ENCODE measurements around the gene LRRC46.

Gene LRRC46

GRCh38 chr17:47801906-47802305 lies 29.6 kb upstream of the LRRC46 start:
- WGBS, 2 experiments = 42 to 50% methylated on average over 6 of the region's 6 CpGs
- no peaks in the 10 kb centered on the region for H3K4me1 ChIP-seq (ENCODE audit: control insufficient read depth, insufficient read depth, low read length)

GRCh38 chr17:47802341-47803022 lies 29.0 kb upstream of the LRRC46 start:
- Histone ChIP-seq H3K36me3 (ENCODE audit: control insufficient read depth, insufficient read depth, low read length) (no peaks in the 10 kb centered on the region), H3K27me3 (ENCODE audit: control insufficient read depth, insufficient read depth, low read length, poor library complexity, severe bottlenecking) (peaks cover 6% of the 10 kb centered on the region)
- 32 to 33% methylated on average over 9 of the region's 9 CpGs for WGBS, 2 experiments

More at GRCh38 chr17:47801906-47802305, 29.6 kb upstream of the LRRC46 start:
- H3K4me3 ChIP-seq (ENCODE audit: insufficient read depth, low read depth, low read length) = no peak overlapping the region
- no peak overlapping the region for H3K27ac ChIP-seq (ENCODE audit: insufficient read depth, low read depth, low read length, poor library complexity, severe bottlenecking)
- peaks cover 6% of the 10 kb centered on the region for H3K27me3 ChIP-seq (ENCODE audit: control insufficient read depth, insufficient read depth, low read length, poor library complexity, severe bottlenecking)
- H3K36me3 ChIP-seq (ENCODE audit: control insufficient read depth, insufficient read depth, low read length) = no peaks in the 10 kb centered on the region
- no peaks in the 10 kb centered on the region for H3K9me3 ChIP-seq (ENCODE audit: control insufficient read depth, low read length)

GRCh38 chr17:47803201-47803600 lies 28.3 kb upstream of the LRRC46 start:
- no peaks in the 10 kb centered on the region for H3K4me1 ChIP-seq (ENCODE audit: control insufficient read depth, insufficient read depth, low read length)
- no peaks in the 10 kb centered on the region for H3K36me3 ChIP-seq (ENCODE audit: control insufficient read depth, insufficient read depth, low read length)
- no peak overlapping the region for H3K4me3 ChIP-seq (ENCODE audit: insufficient read depth, low read depth, low read length)
- no peaks in the 10 kb centered on the region for H3K9me3 ChIP-seq (ENCODE audit: control insufficient read depth, low read length)
- no peak overlapping the region for H3K27ac ChIP-seq (ENCODE audit: insufficient read depth, low read depth, low read length, poor library complexity, severe bottlenecking)
- peaks cover 6% of the 10 kb centered on the region for H3K27me3 ChIP-seq (ENCODE audit: control insufficient read depth, insufficient read depth, low read length, poor library complexity, severe bottlenecking)
- WGBS, 2 experiments = 58 to 60% methylated on average over 5 of the region's 5 CpGs

More at GRCh38 chr17:47802341-47803022, 29.0 kb upstream of the LRRC46 start:
- H3K4me1 ChIP-seq (ENCODE audit: control insufficient read depth, insufficient read depth, low read length) = no peaks in the 10 kb centered on the region
- no peak overlapping the region for H3K4me3 ChIP-seq (ENCODE audit: insufficient read depth, low read depth, low read length)
- H3K9me3 ChIP-seq (ENCODE audit: control insufficient read depth, low read length) = no peaks in the 10 kb centered on the region
- H3K27ac ChIP-seq (ENCODE audit: insufficient read depth, low read depth, low read length, poor library complexity, severe bottlenecking) = no peak overlapping the region

GRCh38 chr17:47803751-47804150 lies 27.7 kb upstream of the LRRC46 start:
- whole genome bisulfite sequencing, 2 experiments = 76 to 85% methylated on average over 6 of the region's 6 CpGs
- no peaks in the 10 kb centered on the region for H3K4me1 ChIP-seq (ENCODE audit: control insufficient read depth, insufficient read depth, low read length)
- no peak overlapping the region for H3K4me3 ChIP-seq (ENCODE audit: insufficient read depth, low read depth, low read length)
- H3K9me3 ChIP-seq (ENCODE audit: control insufficient read depth, low read length) = no peaks in the 10 kb centered on the region
- peaks cover 6% of the 10 kb centered on the region for H3K27me3 ChIP-seq (ENCODE audit: control insufficient read depth, insufficient read depth, low read length, poor library complexity, severe bottlenecking)
- H3K36me3 ChIP-seq (ENCODE audit: control insufficient read depth, insufficient read depth, low read length) = no peaks in the 10 kb centered on the region
- no peak overlapping the region for H3K27ac ChIP-seq (ENCODE audit: insufficient read depth, low read depth, low read length, poor library complexity, severe bottlenecking)

- peaks cover 6% of the 10 kb centered on the region for H3K27me3 ChIP-seq (ENCODE audit: control insufficient read depth, insufficient read depth, low read length, poor library complexity, severe bottlenecking)
- no peaks in the 10 kb centered on the region for H3K9me3 ChIP-seq (ENCODE audit: control insufficient read depth, low read length)
- H3K4me1 ChIP-seq (ENCODE audit: control insufficient read depth, insufficient read depth, low read length) = no peaks in the 10 kb centered on the region
- no peak overlapping the region for H3K4me3 ChIP-seq (ENCODE audit: insufficient read depth, low read depth, low read length)
- no peaks in the 10 kb centered on the region for H3K36me3 ChIP-seq (ENCODE audit: control insufficient read depth, insufficient read depth, low read length)
- 72 to 79% methylated on average over 3 of the region's 3 CpGs for WGBS, 2 experiments
- H3K27ac ChIP-seq (ENCODE audit: insufficient read depth, low read depth, low read length, poor library complexity, severe bottlenecking) = no peak overlapping the region
These were observed 27.0 kb upstream of the LRRC46 start for GRCh38 chr17:47804461-47804860.

- Histone ChIP-seq H3K9me3 (ENCODE audit: control insufficient read depth, low read length) (no peaks in the 10 kb centered on the region), H3K4me1 (ENCODE audit: control insufficient read depth, insufficient read depth, low read length) (no peaks in the 10 kb centered on the region), H3K4me3 (ENCODE audit: insufficient read depth, low read depth, low read length) (no peak overlapping the region), H3K27ac (ENCODE audit: insufficient read depth, low read depth, low read length, poor library complexity, severe bottlenecking) (no peak overlapping the region), H3K36me3 (ENCODE audit: control insufficient read depth, insufficient read depth, low read length) (no peaks in the 10 kb centered on the region), H3K27me3 (ENCODE audit: control insufficient read depth, insufficient read depth, low read length, poor library complexity, severe bottlenecking) (peaks cover 3% of the 10 kb centered on the region)
- WGBS, 2 experiments = 88 to 89% methylated on average over 16 of the region's 16 CpGs
These were observed 25.2 kb upstream of the LRRC46 start for GRCh38 chr17:47806026-47806912.

- Histone ChIP-seq H3K9me3 (ENCODE audit: control insufficient read depth, low read length) (no peaks in the 10 kb centered on the region), H3K27ac (ENCODE audit: insufficient read depth, low read depth, low read length, poor library complexity, severe bottlenecking) (no peak overlapping the region), H3K4me1 (ENCODE audit: control insufficient read depth, insufficient read depth, low read length) (no peaks in the 10 kb centered on the region), H3K36me3 (ENCODE audit: control insufficient read depth, insufficient read depth, low read length) (no peaks in the 10 kb centered on the region), H3K27me3 (ENCODE audit: control insufficient read depth, insufficient read depth, low read length, poor library complexity, severe bottlenecking) (peaks cover 3% of the 10 kb centered on the region), H3K4me3 (ENCODE audit: insufficient read depth, low read depth, low read length) (no peak overlapping the region)
- WGBS, 2 experiments = 93 to 97% methylated on average over 9 of the region's 9 CpGs
These were observed 24.6 kb upstream of the LRRC46 start for GRCh38 chr17:47806913-47807255.

- Histone ChIP-seq H3K9me3 (ENCODE audit: control insufficient read depth, low read length) (no peaks in the 10 kb centered on the region), H3K36me3 (ENCODE audit: control insufficient read depth, insufficient read depth, low read length) (no peaks in the 10 kb centered on the region), H3K4me3 (ENCODE audit: insufficient read depth, low read depth, low read length) (no peak overlapping the region), H3K4me1 (ENCODE audit: control insufficient read depth, insufficient read depth, low read length) (no peaks in the 10 kb centered on the region), H3K27ac (ENCODE audit: insufficient read depth, low read depth, low read length, poor library complexity, severe bottlenecking) (no peak overlapping the region), H3K27me3 (ENCODE audit: control insufficient read depth, insufficient read depth, low read length, poor library complexity, severe bottlenecking) (peaks cover 3% of the 10 kb centered on the region)
- 87 to 92% methylated on average over 10 to 11 of the region's 11 CpGs for WGBS, 2 experiments
These were observed 24.0 kb upstream of the LRRC46 start for GRCh38 chr17:47807421-47807820.

- Histone ChIP-seq H3K9me3 (ENCODE audit: control insufficient read depth, low read length) (no peaks in the 10 kb centered on the region), H3K36me3 (ENCODE audit: control insufficient read depth, insufficient read depth, low read length) (no peaks in the 10 kb centered on the region), H3K27ac (ENCODE audit: insufficient read depth, low read depth, low read length, poor library complexity, severe bottlenecking) (no peak overlapping the region), H3K4me3 (ENCODE audit: insufficient read depth, low read depth, low read length) (no peak overlapping the region), H3K27me3 (ENCODE audit: control insufficient read depth, insufficient read depth, low read length, poor library complexity, severe bottlenecking) (no peaks in the 10 kb centered on the region), H3K4me1 (ENCODE audit: control insufficient read depth, insufficient read depth, low read length) (no peaks in the 10 kb centered on the region)
- 93% methylated on average over 20 of the region's 20 CpGs for WGBS, 2 experiments
These were observed 23.2 kb upstream of the LRRC46 start for GRCh38 chr17:47808036-47808829.
